GM06990 (cell line): Measurements from ENCODE around the gene FHOD3.

ENCODE experiments used
- DNase-seq: peaks from one replicate; pipeline ENCODE4 v3.0.0-alpha.2; 2011; ENCODE audit not compliant: insufficient read length; ENCODE audit errors: extremely low read depth
- H3K27me3 ChIP-seq: replicated peaks from 2 replicates; pipeline ENCODE4 v1.6.0; 2011; ENCODE audit warnings: low read length; ENCODE audit not compliant: control insufficient read depth, insufficient read depth
- H3K36me3 ChIP-seq: 2 replicates; pipeline ENCODE4 v1.5.1; 2011; ENCODE audit warnings: low read length; ENCODE audit not compliant: control insufficient read depth, insufficient read depth
- H3K4me3 ChIP-seq: replicated peaks from 2 replicates; pipeline ENCODE4 v1.5.1; 2011; ENCODE audit warnings: low read depth, mild to moderate bottlenecking, control low read depth, low read length
- TF ChIP-seq, protein P1 (sequence below): IDR thresholded peaks from 2 replicates; pipeline ENCODE4 v1.5.1; 2011; ENCODE audit warnings: low read length, control low read depth, mild to moderate bottlenecking, inconsistent platforms; ENCODE audit not compliant: insufficient read depth, poor library complexity, severe bottlenecking

Gene FHOD3

DNA sequence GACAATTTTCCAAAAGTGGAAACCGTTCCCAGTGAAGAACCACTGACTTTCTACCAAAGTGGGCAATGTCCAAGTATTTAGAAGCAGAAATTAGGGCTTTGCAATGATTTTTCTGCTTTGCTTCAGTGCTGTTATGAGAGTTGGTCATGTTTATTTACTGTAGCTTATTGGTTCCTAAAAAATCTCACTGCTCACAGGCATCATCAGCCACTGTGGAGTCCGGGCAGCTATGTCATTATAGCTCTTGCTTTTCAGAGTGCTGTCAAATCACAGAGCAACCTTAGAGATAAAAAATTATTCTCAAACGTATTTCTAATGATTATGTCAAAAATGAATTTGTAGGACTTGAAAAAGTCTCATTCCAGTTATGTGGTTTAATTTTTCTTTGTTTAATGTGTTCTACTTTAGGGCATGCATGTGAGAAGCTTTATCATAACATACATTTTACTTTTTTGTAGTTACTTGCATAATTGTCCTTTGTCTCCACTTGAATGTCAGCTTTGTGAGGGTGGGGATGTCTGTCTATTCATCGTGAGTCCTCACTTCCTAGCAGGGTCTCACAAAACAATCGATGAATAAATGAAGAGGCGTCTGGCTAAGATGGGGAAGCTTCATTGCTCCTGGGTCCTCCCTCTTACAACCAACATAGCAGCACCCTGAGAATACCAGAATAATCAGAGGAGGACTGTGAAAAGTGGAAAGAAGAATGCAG, 413.7 kb downstream of the FHOD3 start:
- DNase-seq: no peak
- Histone ChIP-seq H3K4me3 (no peak overlapping the region), H3K36me3 (no peaks in the 10 kb centered on the region; the same call in 1 of the 2 replicates), H3K27me3 (no peaks in the 10 kb centered on the region)
- TF ChIP-seq, protein P1, sequence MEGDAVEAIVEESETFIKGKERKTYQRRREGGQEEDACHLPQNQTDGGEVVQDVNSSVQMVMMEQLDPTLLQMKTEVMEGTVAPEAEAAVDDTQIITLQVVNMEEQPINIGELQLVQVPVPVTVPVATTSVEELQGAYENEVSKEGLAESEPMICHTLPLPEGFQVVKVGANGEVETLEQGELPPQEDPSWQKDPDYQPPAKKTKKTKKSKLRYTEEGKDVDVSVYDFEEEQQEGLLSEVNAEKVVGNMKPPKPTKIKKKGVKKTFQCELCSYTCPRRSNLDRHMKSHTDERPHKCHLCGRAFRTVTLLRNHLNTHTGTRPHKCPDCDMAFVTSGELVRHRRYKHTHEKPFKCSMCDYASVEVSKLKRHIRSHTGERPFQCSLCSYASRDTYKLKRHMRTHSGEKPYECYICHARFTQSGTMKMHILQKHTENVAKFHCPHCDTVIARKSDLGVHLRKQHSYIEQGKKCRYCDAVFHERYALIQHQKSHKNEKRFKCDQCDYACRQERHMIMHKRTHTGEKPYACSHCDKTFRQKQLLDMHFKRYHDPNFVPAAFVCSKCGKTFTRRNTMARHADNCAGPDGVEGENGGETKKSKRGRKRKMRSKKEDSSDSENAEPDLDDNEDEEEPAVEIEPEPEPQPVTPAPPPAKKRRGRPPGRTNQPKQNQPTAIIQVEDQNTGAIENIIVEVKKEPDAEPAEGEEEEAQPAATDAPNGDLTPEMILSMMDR: no peak

DNA sequence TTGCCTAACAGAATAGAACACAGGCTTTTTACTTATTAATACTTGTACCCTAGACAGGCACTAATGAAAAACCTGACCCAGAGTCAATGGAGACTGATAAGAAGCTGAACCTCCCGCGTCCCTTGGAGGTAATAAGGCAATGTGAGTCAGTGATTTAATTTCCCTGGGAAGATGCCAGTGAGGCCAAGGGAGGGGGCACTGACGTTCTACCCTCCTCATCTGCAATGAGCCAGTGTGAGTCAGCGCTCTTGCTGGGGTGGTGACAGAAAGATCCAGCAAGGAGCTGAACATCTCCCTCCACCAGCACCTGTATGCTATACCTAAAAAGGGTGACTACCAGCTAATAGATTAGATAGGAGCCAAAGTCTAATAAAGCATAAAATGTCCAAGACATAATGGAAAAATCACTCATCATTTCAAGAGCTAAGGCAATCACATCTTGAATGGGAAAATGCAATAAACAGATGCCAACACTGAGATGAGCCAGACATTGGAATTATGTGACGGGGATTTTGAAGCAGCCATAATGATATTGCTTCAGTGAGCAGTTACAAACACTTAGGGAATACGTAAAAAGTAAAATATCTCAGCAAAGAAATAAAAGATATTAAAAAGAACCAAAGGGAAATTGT, 414.4 kb downstream of the FHOD3 start:
- no peak overlapping the region for H3K4me3 ChIP-seq
- DNase-seq: no peak

DNA sequence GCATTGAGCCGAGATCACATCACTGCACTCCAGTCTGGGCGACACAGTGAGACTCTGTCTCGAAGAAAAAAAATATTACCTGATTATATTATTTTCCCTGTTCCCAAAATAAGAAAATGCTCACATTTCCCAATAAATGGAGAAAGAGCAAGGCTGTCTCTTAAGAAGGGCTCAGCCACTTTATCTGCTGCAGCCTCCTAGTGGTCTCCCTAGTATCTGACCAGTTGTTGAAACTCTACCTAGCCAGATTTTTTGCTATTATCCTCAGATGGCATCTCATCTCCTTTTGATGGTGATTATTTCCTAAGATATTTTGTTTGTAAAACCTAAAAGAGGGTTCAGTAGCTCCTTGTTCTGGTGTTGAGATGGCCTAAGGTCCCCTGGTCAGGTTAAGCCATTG, 417.0 kb downstream of the FHOD3 start:
- no peaks in the 10 kb centered on the region; the same call in 1 of the 2 replicates for H3K36me3 ChIP-seq
- H3K4me3 ChIP-seq: no peak overlapping the region
- no peaks in the 10 kb centered on the region for H3K27me3 ChIP-seq
- no peak for DNase-seq
- TF ChIP-seq, protein P1: no peak

More for the DNA sequence above, 414.4 kb downstream of the FHOD3 start:
- TF ChIP-seq, protein P1: no peak
- no peaks in the 10 kb centered on the region; the same call in 1 of the 2 replicates for H3K36me3 ChIP-seq
- no peaks in the 10 kb centered on the region for H3K27me3 ChIP-seq

DNA sequence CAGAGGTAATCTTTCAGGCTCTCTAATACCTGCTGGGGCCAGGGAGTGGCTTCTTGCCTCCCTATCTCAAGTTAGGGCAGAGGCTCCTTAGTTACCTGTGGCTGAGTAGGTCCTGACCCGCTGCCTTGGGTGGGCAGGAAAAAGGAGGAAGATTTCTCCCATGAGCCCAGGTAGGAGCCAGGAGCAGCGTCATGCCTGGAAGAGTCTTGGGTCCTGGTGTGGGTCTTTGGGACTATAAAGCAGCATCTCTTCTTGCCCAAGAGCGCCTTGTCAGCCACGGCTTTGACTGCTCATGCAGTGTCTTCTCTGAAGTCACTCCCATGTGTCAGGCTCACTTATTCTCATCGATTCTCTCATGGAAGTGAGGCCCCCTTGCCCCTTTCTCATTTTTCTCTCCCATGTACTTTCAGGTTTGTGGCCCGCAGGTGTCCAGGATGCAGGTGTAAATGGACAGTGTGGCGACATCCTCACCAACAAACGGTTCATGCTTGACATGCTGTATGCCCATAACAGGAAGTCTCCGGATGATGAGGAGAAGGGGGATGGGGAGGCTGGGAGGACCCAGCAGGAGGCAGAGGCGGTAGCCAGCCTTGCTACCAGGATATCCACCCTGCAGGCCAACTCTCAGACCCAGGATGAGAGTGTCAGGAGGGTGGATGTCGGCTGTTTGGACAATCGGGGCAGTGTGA, 420.1 kb downstream of the FHOD3 start:
- Histone ChIP-seq H3K27me3 (no peaks in the 10 kb centered on the region), H3K4me3 (no peak overlapping the region), H3K36me3 (no peaks in the 10 kb centered on the region)
- TF ChIP-seq, protein P1: no peak
- DNase-seq: no peak

DNA sequence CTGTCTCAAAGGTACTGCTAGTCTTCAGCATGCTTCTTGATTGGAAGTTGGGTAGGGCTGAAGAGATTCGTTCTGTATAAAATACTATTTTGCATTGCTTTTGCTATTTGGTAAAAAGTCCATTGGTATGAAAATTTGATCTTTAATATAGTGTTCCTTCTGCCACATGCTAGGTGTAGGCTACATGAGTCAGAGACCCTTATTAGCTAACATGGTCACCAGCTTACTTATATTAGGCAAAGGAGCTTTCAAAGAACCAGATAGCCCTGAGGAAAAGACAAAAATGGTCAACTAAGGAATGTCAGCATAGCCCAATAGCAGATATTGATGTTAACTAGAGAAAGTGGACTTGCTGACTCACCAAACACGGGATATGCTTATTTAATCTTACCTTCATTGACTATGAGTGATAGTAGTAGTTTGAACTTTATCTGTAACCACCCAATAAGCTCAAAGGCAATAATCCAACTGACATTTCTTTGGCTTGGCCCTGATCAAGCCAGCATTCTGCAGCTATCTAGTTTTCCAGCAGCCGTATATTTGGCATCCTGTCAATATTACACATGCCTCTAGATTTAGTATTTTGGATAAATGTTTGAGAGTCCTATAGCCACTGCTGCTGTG, 421.3 kb downstream of the FHOD3 start:
- TF ChIP-seq, protein P1: no peak
- no peak for DNase-seq

More for the DNA sequence above, 421.3 kb downstream of the FHOD3 start:
- Histone ChIP-seq H3K4me3 (no peak overlapping the region), H3K36me3 (no peaks in the 10 kb centered on the region), H3K27me3 (no peaks in the 10 kb centered on the region)
